ENCODE results near the gene SMARCA2.

The SMARCA2 gene

GRCh38 chr9:2231101-2231500 lies 216.0 kb downstream of the SMARCA2 start:
- no peak for DNase-seq (ENCODE audit: extremely low read depth, insufficient read length)
- Histone ChIP-seq H3K36me3 (ENCODE audit: control insufficient read depth, insufficient read depth, low read length) (no peaks in the 10 kb centered on the region), H3K4me3 (replicated peaks; ENCODE audit: low read depth, low read length) (no peak overlapping the region), H3K27me3 (replicated peaks; ENCODE audit: control insufficient read depth, insufficient read depth, low read length) (no peaks in the 10 kb centered on the region)
- TF ChIP-seq, protein P1, sequence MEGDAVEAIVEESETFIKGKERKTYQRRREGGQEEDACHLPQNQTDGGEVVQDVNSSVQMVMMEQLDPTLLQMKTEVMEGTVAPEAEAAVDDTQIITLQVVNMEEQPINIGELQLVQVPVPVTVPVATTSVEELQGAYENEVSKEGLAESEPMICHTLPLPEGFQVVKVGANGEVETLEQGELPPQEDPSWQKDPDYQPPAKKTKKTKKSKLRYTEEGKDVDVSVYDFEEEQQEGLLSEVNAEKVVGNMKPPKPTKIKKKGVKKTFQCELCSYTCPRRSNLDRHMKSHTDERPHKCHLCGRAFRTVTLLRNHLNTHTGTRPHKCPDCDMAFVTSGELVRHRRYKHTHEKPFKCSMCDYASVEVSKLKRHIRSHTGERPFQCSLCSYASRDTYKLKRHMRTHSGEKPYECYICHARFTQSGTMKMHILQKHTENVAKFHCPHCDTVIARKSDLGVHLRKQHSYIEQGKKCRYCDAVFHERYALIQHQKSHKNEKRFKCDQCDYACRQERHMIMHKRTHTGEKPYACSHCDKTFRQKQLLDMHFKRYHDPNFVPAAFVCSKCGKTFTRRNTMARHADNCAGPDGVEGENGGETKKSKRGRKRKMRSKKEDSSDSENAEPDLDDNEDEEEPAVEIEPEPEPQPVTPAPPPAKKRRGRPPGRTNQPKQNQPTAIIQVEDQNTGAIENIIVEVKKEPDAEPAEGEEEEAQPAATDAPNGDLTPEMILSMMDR (IDR thresholded peaks at IDR 0.05; ENCODE audit: insufficient read depth, low read length, poor library complexity, severe bottlenecking), result no peak

GRCh38 chr9:2231829-2232228 lies 216.7 kb downstream of the SMARCA2 start:
- TF ChIP-seq, protein P1 (IDR thresholded peaks at IDR 0.05; ENCODE audit: insufficient read depth, low read length, poor library complexity, severe bottlenecking), result no peak
- Histone ChIP-seq H3K27me3 (replicated peaks; ENCODE audit: control insufficient read depth, insufficient read depth, low read length) (no peaks in the 10 kb centered on the region), H3K4me3 (replicated peaks; ENCODE audit: low read depth, low read length) (no peak overlapping the region), H3K36me3 (ENCODE audit: control insufficient read depth, insufficient read depth, low read length) (no peaks in the 10 kb centered on the region)
- DNase-seq (ENCODE audit: extremely low read depth, insufficient read length), result no peak

DNA sequence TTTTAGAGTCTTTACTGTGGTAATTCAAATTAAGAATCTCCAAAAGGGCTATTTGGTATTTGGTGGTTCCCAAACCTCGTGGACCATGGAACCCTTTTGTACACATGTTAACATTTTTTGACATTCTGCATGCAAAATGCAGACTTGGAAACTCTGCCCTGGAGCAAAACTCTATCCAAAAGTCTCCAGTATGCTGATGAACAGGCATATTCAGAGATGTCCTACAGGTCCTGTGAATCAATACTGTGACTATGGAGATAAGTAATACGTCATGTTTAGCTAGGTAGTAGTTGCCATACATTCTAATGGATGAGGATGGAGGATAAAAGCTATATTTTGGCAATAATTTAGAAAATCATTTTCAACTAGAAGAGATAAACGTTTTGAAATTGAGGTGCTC lies 218.1 kb downstream of the SMARCA2 start:
- no peaks in the 10 kb centered on the region for H3K27me3 ChIP-seq (replicated peaks; ENCODE audit: control insufficient read depth, insufficient read depth, low read length)
- TF ChIP-seq, protein P1 (IDR thresholded peaks at IDR 0.05; ENCODE audit: insufficient read depth, low read length, poor library complexity, severe bottlenecking), result no peak

GRCh38 chr9:2234371-2234893 lies 219.3 kb downstream of the SMARCA2 start:
- TF ChIP-seq, protein P1 (IDR thresholded peaks at IDR 0.05; ENCODE audit: insufficient read depth, low read length, poor library complexity, severe bottlenecking), result no peak
- Histone ChIP-seq H3K27me3 (replicated peaks; ENCODE audit: control insufficient read depth, insufficient read depth, low read length) (no peaks in the 10 kb centered on the region), H3K36me3 (ENCODE audit: control insufficient read depth, insufficient read depth, low read length) (no peaks in the 10 kb centered on the region), H3K4me3 (replicated peaks; ENCODE audit: low read depth, low read length) (no peak overlapping the region)
- no peak for DNase-seq (ENCODE audit: extremely low read depth, insufficient read length)

More for the DNA sequence above, 218.1 kb downstream of the SMARCA2 start:
- Histone ChIP-seq H3K4me3 (replicated peaks; ENCODE audit: low read depth, low read length) (no peak overlapping the region), H3K36me3 (ENCODE audit: control insufficient read depth, insufficient read depth, low read length) (no peaks in the 10 kb centered on the region)
- no peak for DNase-seq (ENCODE audit: extremely low read depth, insufficient read length)

DNA sequence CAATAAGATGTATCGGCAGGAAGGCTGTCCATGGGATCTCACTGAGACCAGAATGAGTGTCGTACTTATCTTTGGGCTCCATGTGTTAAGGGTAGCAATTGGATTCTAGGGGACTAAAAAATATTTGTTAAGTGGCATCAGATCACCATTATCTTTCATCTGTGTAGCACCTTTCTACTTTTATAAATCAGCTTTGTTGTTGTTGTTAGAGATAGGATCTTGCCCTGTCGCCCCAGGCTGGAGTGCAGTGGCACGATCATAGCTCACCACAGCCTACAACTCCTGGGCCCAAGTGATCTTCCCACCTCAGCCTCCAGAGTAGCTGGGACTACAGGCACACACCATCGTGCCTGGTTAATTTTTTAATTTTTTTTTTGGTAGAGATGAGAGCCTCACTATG lies 220.5 kb downstream of the SMARCA2 start:
- H3K36me3 ChIP-seq (ENCODE audit: control insufficient read depth, insufficient read depth, low read length), result no peaks in the 10 kb centered on the region
- no peak overlapping the region for H3K4me3 ChIP-seq (replicated peaks; ENCODE audit: low read depth, low read length)
- H3K27me3 ChIP-seq (replicated peaks; ENCODE audit: control insufficient read depth, insufficient read depth, low read length), result 0 out of 2 replicates have a peak, but pooled peaks cover 1% of the 10 kb centered on the region
- no peak for DNase-seq (ENCODE audit: extremely low read depth, insufficient read length)
- TF ChIP-seq, protein P1 (IDR thresholded peaks at IDR 0.05; ENCODE audit: insufficient read depth, low read length, poor library complexity, severe bottlenecking), result no peak

DNA sequence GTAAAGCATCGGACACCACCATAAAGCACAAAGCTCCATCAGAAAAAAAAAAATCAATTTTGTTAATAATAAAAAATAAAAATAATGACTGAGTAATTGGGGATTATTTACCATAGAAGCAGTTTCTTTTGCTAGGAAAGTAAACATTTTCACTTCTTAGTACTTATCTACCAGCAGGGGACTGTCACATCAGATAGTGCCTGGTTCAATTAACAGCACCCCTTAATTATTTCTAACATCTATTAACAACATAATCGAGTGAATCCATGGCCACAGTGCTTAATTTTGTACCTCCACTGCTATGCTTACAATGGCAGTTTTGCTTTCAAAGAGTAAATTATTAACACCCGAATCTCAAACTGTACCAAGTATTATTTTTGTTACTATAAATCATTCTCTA lies 221.7 kb downstream of the SMARCA2 start:
- Histone ChIP-seq H3K36me3 (ENCODE audit: control insufficient read depth, insufficient read depth, low read length) (no peaks in the 10 kb centered on the region), H3K4me3 (replicated peaks; ENCODE audit: low read depth, low read length) (no peak overlapping the region), H3K27me3 (replicated peaks; ENCODE audit: control insufficient read depth, insufficient read depth, low read length) (0 out of 2 replicates have a peak, but pooled peaks cover 1% of the 10 kb centered on the region)
- TF ChIP-seq, protein P1 (IDR thresholded peaks at IDR 0.05; ENCODE audit: insufficient read depth, low read length, poor library complexity, severe bottlenecking), result no peak
- DNase-seq (ENCODE audit: extremely low read depth, insufficient read length), result no peak
